ENCODE data around the gene NOL12. TPM values are rescaled to one million over a fixed set of nuclear protein-coding genes. Genes with fewer than 3 reads are reported as not detected.

Gene NOL12
- total RNA-seq, 2 donors from 2014 or later = 21.9 to 26.8 TPM

GRCh38 chr22:37711490-37711889 is 25.3 kb downstream of the NOL12 start:
- Mint-ChIP-seq H3K27ac (no peak overlapping the region), H3K9me3 (no peaks in the 10 kb centered on the region), H3K4me3 (no peak overlapping the region), H3K36me3 (ENCODE audit: low read depth) (peaks cover 50% of the 10 kb centered on the region), H3K27me3 (ENCODE audit: insufficient read depth) (no peaks in the 10 kb centered on the region), H3K4me1 (no peaks in the 10 kb centered on the region)
- no peak overlapping the region for H3K9ac ChIP-seq (ENCODE audit: extremely low read depth, low read length, poor library complexity, severe bottlenecking)
- H3K36me3 ChIP-seq (ENCODE audit: control insufficient read depth, insufficient read depth, low read length) = peaks cover 29% of the 10 kb centered on the region
- no peak overlapping the region for H3K4me3 ChIP-seq (ENCODE audit: low read length)
- TF ChIP-seq CTCF (conservative IDR thresholded peaks at IDR 0.05) = no peak
- H3K4me1 ChIP-seq (ENCODE audit: control insufficient read depth, insufficient read depth, low read length) = no peaks in the 10 kb centered on the region
- H3K27me3 ChIP-seq (ENCODE audit: control insufficient read depth, insufficient read depth, low read length, poor library complexity, severe bottlenecking) = no peaks in the 10 kb centered on the region
- 88 to 94% methylated on average over 5 to 8 of the region's 10 CpGs for WGBS, 2 experiments (ENCODE audit: insufficient coverage in 1 of 2, insufficient read length in 1 of 2)
- H3K9me3 ChIP-seq (ENCODE audit: control insufficient read depth, low read length) = peaks cover 2% of the 10 kb centered on the region
- no peak overlapping the region for H3K27ac ChIP-seq (ENCODE audit: low read depth, low read length)
- DNase-seq = no peak

- no peak for TF ChIP-seq CTCF (conservative IDR thresholded peaks at IDR 0.05)
- Histone ChIP-seq H3K27ac (ENCODE audit: low read depth, low read length) (no peak overlapping the region), H3K9ac (ENCODE audit: extremely low read depth, low read length, poor library complexity, severe bottlenecking) (no peak overlapping the region), H3K4me3 (ENCODE audit: low read length) (no peak overlapping the region), H3K9me3 (ENCODE audit: control insufficient read depth, low read length) (peaks cover 7% of the 10 kb centered on the region), H3K36me3 (ENCODE audit: control insufficient read depth, insufficient read depth, low read length) (peaks cover 26% of the 10 kb centered on the region), H3K4me1 (ENCODE audit: control insufficient read depth, insufficient read depth, low read length) (no peaks in the 10 kb centered on the region), H3K27me3 (ENCODE audit: control insufficient read depth, insufficient read depth, low read length, poor library complexity, severe bottlenecking) (no peaks in the 10 kb centered on the region)
- peaks cover 55% of the 10 kb centered on the region for H3K36me3 Mint-ChIP-seq (ENCODE audit: low read depth)
- H3K4me3 Mint-ChIP-seq = no peak overlapping the region
- 87 to 93% methylated on average over 3 to 7 of the region's 7 CpGs for WGBS, 2 experiments (ENCODE audit: insufficient coverage in 1 of 2, insufficient read length in 1 of 2)
- no peak overlapping the region for H3K27ac Mint-ChIP-seq
- H3K9me3 Mint-ChIP-seq = peaks cover 4% of the 10 kb centered on the region
- no peaks in the 10 kb centered on the region for H3K27me3 Mint-ChIP-seq (ENCODE audit: insufficient read depth)
- no peak for DNase-seq
- H3K4me1 Mint-ChIP-seq = no peaks in the 10 kb centered on the region
These were observed 27.6 kb downstream of the NOL12 start for GRCh38 chr22:37713761-37714160.

GRCh38 chr22:37714634-37715033 is 28.5 kb downstream of the NOL12 start:
- Histone ChIP-seq H3K27me3 (ENCODE audit: control insufficient read depth, insufficient read depth, low read length, poor library complexity, severe bottlenecking) (no peaks in the 10 kb centered on the region), H3K9ac (ENCODE audit: extremely low read depth, low read length, poor library complexity, severe bottlenecking) (no peak overlapping the region), H3K36me3 (ENCODE audit: control insufficient read depth, insufficient read depth, low read length) (peaks cover 25% of the 10 kb centered on the region), H3K27ac (ENCODE audit: low read depth, low read length) (no peak overlapping the region), H3K9me3 (ENCODE audit: control insufficient read depth, low read length) (peaks cover 7% of the 10 kb centered on the region), H3K4me1 (ENCODE audit: control insufficient read depth, insufficient read depth, low read length) (no peaks in the 10 kb centered on the region), H3K4me3 (ENCODE audit: low read length) (no peak overlapping the region)
- Mint-ChIP-seq H3K4me1 (no peaks in the 10 kb centered on the region), H3K9me3 (peaks cover 4% of the 10 kb centered on the region), H3K4me3 (no peak overlapping the region), H3K27me3 (ENCODE audit: insufficient read depth) (no peaks in the 10 kb centered on the region), H3K36me3 (ENCODE audit: low read depth) (peaks cover 61% of the 10 kb centered on the region), H3K27ac (no peak overlapping the region)
- 90 to 92% methylated on average over 2 of the region's 2 CpGs for WGBS, 2 experiments (ENCODE audit: insufficient coverage in 1 of 2, insufficient read length in 1 of 2)
- no peak for TF ChIP-seq CTCF (conservative IDR thresholded peaks at IDR 0.05)
- no peak for DNase-seq
